Measurements from ENCODE around the gene NPFF. TPM values are rescaled to one million over a fixed set of nuclear protein-coding genes. Genes with fewer than 3 reads are reported as not detected.

The NPFF gene
- total RNA-seq, 1 donor: not detected

GRCh38 chr12:53466640-53467039 lies 40.6 kb downstream of the NPFF start:
- TF ChIP-seq CTCF (IDR thresholded peaks at IDR 0.05; ENCODE audit: insufficient read depth, low read length): no peak
- no peak overlapping the region for H3K4me3 ChIP-seq (ENCODE audit: low read depth, low read length)
- no peak for DNase-seq (ENCODE audit: low read depth)

- no peak for DNase-seq (ENCODE audit: low read depth)
- peak; percentile 9 for TF ChIP-seq CTCF (IDR thresholded peaks at IDR 0.05; ENCODE audit: insufficient read depth, low read length)
- no peak overlapping the region for H3K4me3 ChIP-seq (ENCODE audit: low read depth, low read length)
Measured at GRCh38 chr12:53465679-53466078, 41.6 kb downstream of the NPFF start.

DNA sequence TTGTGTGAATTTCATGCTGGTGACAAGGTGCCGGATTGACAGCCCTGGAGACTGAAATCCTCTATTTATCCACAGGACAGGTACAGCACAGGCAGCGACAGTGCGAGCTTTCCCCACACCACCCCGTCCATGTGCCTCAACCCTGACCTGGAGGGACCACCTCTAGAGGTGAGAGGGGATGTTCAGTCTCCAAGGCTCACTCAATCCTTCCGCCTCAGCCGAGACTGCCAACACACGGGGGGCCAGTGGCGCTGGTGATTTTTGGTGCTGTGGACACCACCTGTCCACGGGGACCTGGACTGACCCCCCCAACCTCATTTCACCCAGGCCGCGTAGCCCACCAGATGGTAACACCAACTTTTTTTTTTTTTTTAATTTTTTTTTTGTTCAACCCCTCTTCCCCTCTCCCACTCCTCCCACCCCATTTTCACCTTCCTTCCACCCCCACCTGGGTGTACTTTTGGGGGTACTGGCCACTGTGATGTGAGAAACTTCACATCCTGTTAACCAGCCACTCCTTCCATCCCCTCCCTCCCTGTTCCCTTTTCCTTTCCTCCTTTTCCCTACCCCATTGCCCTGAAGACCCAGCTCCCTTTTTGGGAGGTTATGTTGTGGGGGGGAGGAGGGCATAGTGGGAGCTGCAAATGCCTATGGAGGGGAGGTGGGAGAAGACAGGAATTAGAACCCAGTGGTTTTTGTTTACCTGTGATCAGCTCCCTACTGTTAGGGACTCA lies 42.4 kb downstream of the NPFF start:
- H3K4me3 ChIP-seq (ENCODE audit: low read depth, low read length): no peak overlapping the region
- no peak for TF ChIP-seq CTCF (IDR thresholded peaks at IDR 0.05; ENCODE audit: insufficient read depth, low read length)
- no peak for DNase-seq (ENCODE audit: low read depth)

GRCh38 chr12:53463802-53464560 lies 43.3 kb downstream of the NPFF start:
- TF ChIP-seq CTCF (IDR thresholded peaks at IDR 0.05; ENCODE audit: insufficient read depth, low read length): no peak
- H3K4me3 ChIP-seq (ENCODE audit: low read depth, low read length): no peak overlapping the region
- DNase-seq (ENCODE audit: low read depth): no peak

DNA sequence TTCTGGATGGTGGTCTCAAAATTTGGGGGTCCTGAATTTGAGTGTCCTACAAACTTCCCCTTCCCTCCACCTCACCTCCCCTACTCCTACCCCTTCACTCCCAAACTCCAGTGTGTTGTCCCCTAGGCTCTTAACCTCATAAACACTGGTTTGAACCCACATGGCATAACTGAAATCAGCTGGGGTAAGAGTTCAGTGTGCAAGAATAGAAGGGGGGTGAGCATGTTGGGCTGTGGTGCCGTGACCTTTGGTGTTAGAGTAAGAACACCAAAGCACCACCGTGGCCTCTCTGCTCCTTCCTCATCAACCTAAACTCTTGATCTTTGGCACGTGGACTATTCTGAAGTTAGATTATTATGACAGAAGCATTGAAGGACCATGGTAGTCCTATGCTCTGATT lies 44.3 kb downstream of the NPFF start:
- DNase-seq (ENCODE audit: low read depth): no peak

GRCh38 chr12:53461591-53461990 lies 45.7 kb downstream of the NPFF start:
- H3K4me3 ChIP-seq (ENCODE audit: low read depth, low read length): no peak overlapping the region
- no peak for DNase-seq (ENCODE audit: low read depth)
- TF ChIP-seq CTCF (IDR thresholded peaks at IDR 0.05; ENCODE audit: insufficient read depth, low read length): no peak

More for the DNA sequence above, 44.3 kb downstream of the NPFF start:
- no peak for TF ChIP-seq CTCF (IDR thresholded peaks at IDR 0.05; ENCODE audit: insufficient read depth, low read length)
- H3K4me3 ChIP-seq (ENCODE audit: low read depth, low read length): no peak overlapping the region
